GM20431 (cell line): ENCODE results near the gene ESPNL.

Source experiments
- in situ Hi-C: fragments of 300-500 bp; cut with MseI, MboI; formaldehyde crosslinking; loops from one replicate; pipeline ENCODE4 v1.15.0; 2020; ENCODE audit warnings: low sequenced_read_pairs; ENCODE audit not compliant: unreplicated experiment

The ESPNL gene

GRCh38 chr2:238152771-238153688 lies 52.9 kb downstream of the ESPNL start:
- in situ Hi-C loops = no loop called here

GRCh38 chr2:238154570-238154969 lies 54.4 kb downstream of the ESPNL start:
- in situ Hi-C loops = no loop called here

- in situ Hi-C loops = no loop called here
Measured at GRCh38 chr2:238155051-238155760, 55.1 kb downstream of the ESPNL start.

- in situ Hi-C loops = no loop called here
Measured at GRCh38 chr2:238155761-238156694, 55.9 kb downstream of the ESPNL start.

GRCh38 chr2:238157506-238158017 lies 57.4 kb downstream of the ESPNL start:
- in situ Hi-C loops = no loop called here

GRCh38 chr2:238158018-238158508 lies 57.9 kb downstream of the ESPNL start:
- in situ Hi-C loops = no loop called here

- in situ Hi-C loops = no loop called here
Measured at GRCh38 chr2:238158509-238159070, 58.5 kb downstream of the ESPNL start, which contains the start of gene ERFE. Gene ERFE (plus strand): TSS chr2:238158970. CDS start chr2:238159008, 38 bp downstream.

GRCh38 chr2:238159071-238159539 lies 59.0 kb downstream of the ESPNL start:
- in situ Hi-C loops = no loop called here

GRCh38 chr2:238159661-238160205 lies 59.6 kb downstream of the ESPNL start:
- in situ Hi-C loops = no loop called here

GRCh38 chr2:238160206-238161129 lies 60.3 kb downstream of the ESPNL start:
- in situ Hi-C loops = no loop called here

- in situ Hi-C loops = no loop called here
Measured at GRCh38 chr2:238161291-238162051, 61.3 kb downstream of the ESPNL start.

GRCh38 chr2:238162251-238162845 lies 62.2 kb downstream of the ESPNL start:
- in situ Hi-C loops = no loop called here

GRCh38 chr2:238162846-238163441 lies 62.8 kb downstream of the ESPNL start:
- in situ Hi-C loops = no loop called here

GRCh38 chr2:238163481-238164198 lies 63.5 kb downstream of the ESPNL start:
- in situ Hi-C loops = no loop called here

- in situ Hi-C loops = no loop called here
Measured at GRCh38 chr2:238164906-238165287, 64.8 kb downstream of the ESPNL start.
